GM13976 (cell line): Measurements from ENCODE around the gene KCNJ15.

Experiments used
- DNase-seq: peaks from one replicate; pipeline ENCODE4 v3.0.0; 2012; ENCODE audit warnings: low spot score
- CTCF ChIP-seq: IDR thresholded peaks from 2 replicates; pipeline ENCODE4 v1.5.1; 2012; ENCODE audit warnings: borderline replicate concordance, mild to moderate bottlenecking; ENCODE audit not compliant: insufficient read depth; ENCODE audit errors: extremely low read depth, missing control alignments, control extremely low read depth
- in situ Hi-C: fragments of 300-500 bp; cut with MboI; formaldehyde crosslinking; loops from one replicate; pipeline ENCODE4 v1.12.0; 2022; ENCODE audit warnings: low sequenced_read_pairs, mixed read lengths, inconsistent platforms; ENCODE audit not compliant: unreplicated experiment

Gene KCNJ15

GRCh38 chr21:38322311-38322950, 65.6 kb downstream of the KCNJ15 start:
- in situ Hi-C loops, result no loop called here
- DNase-seq, result no peak
- TF ChIP-seq CTCF, result no peak

GRCh38 chr21:38323721-38324531, 67.1 kb downstream of the KCNJ15 start:
- in situ Hi-C loops, result no loop called here
- no peak for TF ChIP-seq CTCF
- no peak for DNase-seq

GRCh38 chr21:38325216-38325615, 68.4 kb downstream of the KCNJ15 start:
- no peak for TF ChIP-seq CTCF
- in situ Hi-C loops, result no loop called here
- no peak for DNase-seq

- no peak for DNase-seq
- no peak for TF ChIP-seq CTCF
- in situ Hi-C loops, result no loop called here
Observed at GRCh38 chr21:38325731-38326420, 69.1 kb downstream of the KCNJ15 start.

- TF ChIP-seq CTCF, result no peak
- no peak for DNase-seq
- in situ Hi-C loops, result no loop called here
Observed at GRCh38 chr21:38326429-38326828, 69.6 kb downstream of the KCNJ15 start.

GRCh38 chr21:38326899-38327298, 70.1 kb downstream of the KCNJ15 start:
- in situ Hi-C loops, result no loop called here
- no peak for DNase-seq
- TF ChIP-seq CTCF, result no peak
